ENCODE measurements around the gene NPR1. TPM values are rescaled to one million over a fixed set of nuclear protein-coding genes. Genes with fewer than 3 reads are reported as not detected.
"Not testable (repeated sequence)": the region's sequence is repeated elsewhere in the genome, so short reads cannot be mapped to it uniquely, and the experiment has no call there.

Gene NPR1
- total RNA-seq, 1 experiment from 2014 or later: 0.16 TPM

GRCh38 chr1:153649863-153650235 is 28.6 kb upstream of the NPR1 start:
- peak; percentile 64 for DNase-seq (ENCODE audit: low spot score)

DNA sequence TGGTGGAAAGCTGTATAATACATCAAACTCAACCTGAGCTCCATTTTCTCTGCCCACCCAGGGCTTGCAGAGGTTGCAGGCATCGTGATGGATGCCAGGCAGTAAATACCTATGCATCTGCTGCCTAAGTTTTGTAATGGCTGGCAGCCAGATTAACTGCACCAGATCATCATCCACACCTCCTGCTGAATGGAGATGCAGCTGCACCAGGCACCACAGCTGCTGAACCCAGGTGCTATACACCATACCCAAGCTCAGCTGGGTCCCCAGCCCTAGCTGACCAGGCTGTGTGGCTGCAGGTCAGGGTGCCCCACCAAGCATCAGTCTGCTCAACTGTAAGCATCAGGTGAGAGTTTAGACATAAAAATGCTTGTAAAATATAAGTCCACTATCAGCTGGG is 26.7 kb upstream of the NPR1 start:
- DNase-seq (ENCODE audit: low spot score): no peak

DNA sequence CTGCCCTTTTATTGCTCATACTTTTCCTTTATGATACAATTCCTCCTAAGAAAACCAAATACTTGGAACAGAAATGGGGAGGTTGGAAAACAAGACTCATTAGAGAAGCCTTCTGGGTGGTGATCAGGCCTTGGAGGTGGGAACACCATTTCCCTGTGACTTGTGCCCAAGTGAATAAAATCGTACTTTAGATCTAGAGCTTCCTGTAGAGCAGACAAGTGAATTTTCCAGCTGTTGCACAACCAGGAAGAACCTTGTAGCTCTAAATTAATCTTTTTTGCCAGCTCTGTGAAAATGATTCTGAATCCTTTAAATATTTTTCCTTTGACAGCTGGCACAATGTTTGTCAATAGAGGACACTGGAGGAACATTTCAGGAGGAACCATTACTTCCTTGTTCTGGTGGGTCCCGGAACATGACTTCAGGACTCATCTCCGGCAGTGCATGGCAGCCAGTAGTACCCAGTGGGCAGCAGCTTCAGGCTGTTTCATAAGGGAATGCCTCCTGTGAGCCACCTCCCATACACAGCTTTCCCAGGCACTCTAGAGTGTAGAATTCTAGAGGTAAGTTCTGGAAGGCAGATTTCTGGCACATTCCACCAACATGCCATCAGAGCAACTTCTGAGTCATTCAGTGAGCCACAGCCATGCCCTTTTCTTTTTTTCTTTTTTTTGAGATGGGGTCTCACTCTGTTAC is 25.5 kb upstream of the NPR1 start:
- peak; percentile 46 for DNase-seq (ENCODE audit: low spot score)

DNA sequence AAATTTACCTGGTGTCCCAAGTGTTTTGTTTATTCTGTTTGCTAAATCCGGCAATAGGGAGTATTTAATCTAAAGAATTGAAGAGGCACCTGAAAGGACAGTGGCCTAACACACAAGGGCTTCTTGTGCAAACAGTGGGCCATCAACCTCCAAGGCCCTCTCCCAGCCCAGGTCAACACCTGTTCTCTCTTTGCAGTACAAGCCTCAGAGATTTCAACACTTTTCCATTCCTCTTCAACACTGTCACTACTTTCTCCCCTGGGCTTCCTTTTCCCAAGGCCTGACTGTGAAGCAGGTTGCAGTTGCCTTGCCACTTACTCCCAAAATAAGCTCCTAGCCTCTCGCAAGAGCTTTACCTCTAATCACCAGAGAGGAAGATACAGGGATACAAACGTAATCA is 23.2 kb upstream of the NPR1 start:
- DNase-seq (ENCODE audit: low spot score): no peak

DNA sequence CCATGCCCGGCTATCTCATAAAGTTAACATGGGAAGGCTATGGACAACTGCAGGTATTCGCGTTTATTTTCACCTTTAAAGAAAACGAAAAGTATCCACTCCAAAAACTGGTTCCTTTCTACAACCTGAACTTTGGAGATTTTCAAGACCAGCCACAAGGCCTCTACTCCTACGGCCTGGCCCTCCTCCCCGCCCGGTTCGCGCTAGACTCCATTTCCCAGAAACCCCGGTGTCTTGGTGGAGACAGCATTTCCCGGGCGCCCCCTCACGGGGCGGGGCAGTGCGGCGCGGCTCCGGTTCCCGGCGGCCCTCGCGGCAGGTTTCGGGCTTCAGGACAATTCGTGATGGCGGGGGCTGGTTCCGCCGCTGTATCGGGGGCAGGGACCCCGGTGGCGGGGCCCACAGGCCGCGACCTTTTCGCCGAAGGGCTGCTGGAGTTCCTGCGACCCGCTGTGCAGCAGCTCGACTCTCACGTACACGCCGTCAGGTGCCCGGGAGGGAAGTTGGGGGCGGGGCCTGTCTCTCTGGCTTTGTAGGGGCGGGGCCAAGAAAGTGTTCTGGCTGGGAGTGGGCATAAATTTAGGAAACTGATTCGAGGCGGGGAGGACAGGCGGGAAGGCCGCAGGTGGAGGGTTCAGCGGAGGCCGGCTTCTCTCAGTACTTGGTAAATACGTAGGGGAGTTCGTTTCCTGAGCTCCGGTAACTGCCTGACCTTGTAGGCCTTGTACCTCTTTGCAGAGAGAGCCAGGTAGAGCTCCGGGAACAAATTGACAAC is 19.9 kb upstream of the NPR1 start, which contains the start of gene SNAPIN:
Gene SNAPIN (plus strand): TSS at position 304 of the 775 bp plus-strand sequence. CDS start 41 bp downstream, at position 345.
- DNase-seq (ENCODE audit: low spot score): peak; percentile 86

DNA sequence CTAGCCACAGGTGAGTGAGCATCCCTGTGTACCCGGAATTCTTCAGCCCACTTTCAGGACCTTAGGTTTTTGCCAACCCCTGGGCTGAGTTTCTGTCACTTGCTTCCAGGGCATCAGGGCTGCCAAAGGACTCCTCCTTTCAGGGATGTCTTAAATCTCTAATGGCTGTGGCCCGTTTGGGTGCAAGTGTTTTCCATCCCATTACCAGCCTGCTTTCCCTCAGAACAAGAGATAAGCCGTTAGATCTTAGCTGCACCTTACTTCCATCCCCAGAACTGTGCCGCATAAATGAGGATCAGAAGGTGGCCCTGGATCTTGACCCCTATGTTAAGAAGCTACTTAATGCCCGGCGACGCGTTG is 19.3 kb upstream of the NPR1 start:
- DNase-seq (ENCODE audit: low spot score): no peak

- no peak for DNase-seq (ENCODE audit: low spot score)
Observed at GRCh38 chr1:153659656-153660055, 18.8 kb upstream of the NPR1 start.

DNA sequence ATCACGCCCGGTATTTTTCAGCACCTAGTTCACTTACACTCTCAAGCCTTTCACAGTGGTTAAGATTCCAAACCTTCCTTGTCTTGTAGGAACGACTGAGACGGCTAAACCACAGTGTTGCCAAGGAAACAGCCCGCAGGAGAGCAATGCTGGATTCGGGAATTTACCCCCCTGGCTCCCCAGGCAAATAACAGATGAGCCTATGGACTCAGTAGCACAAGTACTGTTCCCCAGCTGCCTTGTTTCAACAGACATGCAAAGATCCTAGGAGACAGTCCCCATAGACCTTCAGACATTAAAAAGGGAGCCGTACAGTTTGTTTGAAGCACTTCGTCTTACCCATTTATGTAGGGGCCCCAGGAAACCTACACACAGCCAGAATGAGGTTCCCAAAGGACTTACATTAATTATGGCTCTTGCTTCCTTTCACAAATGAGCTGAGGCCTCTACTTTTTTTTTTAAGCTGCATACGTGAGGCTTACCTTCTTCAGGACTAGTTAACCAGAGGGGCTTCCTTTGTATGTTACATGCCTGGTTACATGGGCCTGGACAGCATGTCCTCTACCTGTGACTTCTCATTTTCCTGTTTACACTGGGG is 17.3 kb upstream of the NPR1 start:
- DNase-seq (ENCODE audit: low spot score): no peak

- no peak for DNase-seq (ENCODE audit: low spot score)
Observed at GRCh38 chr1:153662269-153662668, 16.2 kb upstream of the NPR1 start.

DNA sequence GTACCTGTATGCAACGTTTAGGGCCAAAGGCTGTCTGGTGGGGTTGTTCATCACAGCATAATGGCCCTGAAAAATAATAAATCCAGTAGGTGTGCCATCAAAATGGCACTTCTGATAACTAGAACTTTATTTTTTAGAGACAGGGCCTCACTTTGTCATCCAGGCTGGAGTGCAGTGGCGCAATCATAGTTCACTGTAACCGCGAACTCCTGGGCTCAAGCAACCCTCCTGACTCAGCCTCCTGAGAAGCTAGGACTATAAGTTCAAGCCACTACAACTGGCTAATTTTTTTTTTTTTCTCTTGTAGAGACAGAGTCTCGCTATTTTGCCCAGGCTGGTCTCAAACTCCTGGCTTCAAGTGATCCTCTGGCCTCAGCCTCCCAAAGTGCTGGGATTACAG is 15.3 kb upstream of the NPR1 start:
- no peak for DNase-seq (ENCODE audit: low spot score)

- DNase-seq (ENCODE audit: low spot score): no peak
Observed at GRCh38 chr1:153667439-153667838, 11.0 kb upstream of the NPR1 start.

DNA sequence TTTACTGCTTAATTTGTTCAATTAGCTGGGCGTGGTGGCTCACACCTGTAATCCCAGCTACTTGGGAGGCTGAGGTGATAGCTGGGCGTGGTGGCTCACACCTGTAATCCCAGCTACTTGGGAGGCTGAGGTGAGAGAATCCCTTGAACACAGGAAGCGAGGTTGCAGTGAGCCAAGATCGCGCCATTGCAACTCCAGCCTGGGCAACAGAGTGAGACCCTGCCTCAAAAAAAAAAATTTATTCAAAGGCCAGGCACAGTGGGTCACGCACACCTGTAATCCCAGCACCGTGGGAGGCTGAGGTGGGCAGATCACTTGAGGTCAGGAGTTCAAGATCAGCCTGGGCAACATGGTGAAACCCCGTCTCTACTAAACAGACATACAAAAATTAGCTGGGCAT is 9.8 kb upstream of the NPR1 start:
- DNase-seq (ENCODE audit: low spot score): not testable (repeated sequence)

DNA sequence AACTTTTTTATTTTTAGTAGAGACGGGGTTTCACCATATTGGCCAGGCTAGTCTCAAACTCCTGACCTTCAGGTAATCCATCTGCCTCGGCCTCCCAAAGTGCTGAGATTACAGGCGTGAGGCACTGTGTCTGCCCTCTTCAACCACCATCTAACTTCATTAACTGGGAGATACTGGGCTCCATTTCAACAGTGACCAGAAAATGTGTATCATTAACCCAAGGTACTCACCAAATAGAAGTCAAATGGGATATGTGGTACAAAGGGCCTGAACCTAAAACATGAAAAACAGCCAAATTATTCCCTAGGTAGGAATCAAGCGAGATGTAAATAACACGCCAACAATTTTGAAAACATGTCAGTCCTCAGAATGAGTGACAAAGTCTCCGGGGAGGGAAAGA is 8.9 kb upstream of the NPR1 start:
- no peak for DNase-seq (ENCODE audit: low spot score)

DNA sequence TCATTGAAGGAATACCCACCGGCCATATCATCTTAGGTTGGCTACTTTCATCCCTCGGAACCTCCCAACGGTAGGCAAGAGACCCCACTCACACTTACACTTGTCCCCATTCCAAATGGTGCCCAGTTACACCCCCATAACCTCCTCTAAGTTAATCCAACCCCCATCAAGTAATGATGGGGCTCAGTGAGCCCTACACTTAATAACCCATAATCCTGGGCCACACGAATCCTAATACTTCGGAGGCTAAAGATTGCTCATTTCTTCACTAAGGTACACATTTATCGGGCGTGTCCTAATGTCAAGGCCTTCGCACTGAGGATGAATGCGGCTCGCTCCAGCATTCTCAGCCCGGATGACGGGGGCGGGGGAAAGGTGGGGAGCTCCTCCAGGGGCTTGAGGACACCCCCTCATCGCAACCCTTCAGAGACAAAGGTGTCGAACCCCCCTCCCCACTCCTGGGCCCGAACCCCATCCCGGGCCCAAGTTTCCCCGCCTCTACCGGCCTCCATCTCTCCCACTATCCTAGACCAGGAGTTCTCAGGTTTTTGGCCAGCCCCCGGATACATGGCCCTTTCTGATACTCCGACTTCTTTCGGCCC is 8.1 kb upstream of the NPR1 start:
- no peak for DNase-seq (ENCODE audit: low spot score)

- peak; percentile 100 for DNase-seq (ENCODE audit: low spot score)
Observed at GRCh38 chr1:153670859-153671627, 7.4 kb upstream of the NPR1 start, which contains the start of gene ILF2. Gene ILF2 (minus strand): TSS chr1:153670993. CDS start chr1:153670922, 71 bp downstream.

GRCh38 chr1:153671628-153672353 is 6.7 kb upstream of the NPR1 start:
- DNase-seq (ENCODE audit: low spot score): peak; percentile 83

GRCh38 chr1:153673511-153673910 is 5.0 kb upstream of the NPR1 start:
- DNase-seq (ENCODE audit: low spot score): no peak

DNA sequence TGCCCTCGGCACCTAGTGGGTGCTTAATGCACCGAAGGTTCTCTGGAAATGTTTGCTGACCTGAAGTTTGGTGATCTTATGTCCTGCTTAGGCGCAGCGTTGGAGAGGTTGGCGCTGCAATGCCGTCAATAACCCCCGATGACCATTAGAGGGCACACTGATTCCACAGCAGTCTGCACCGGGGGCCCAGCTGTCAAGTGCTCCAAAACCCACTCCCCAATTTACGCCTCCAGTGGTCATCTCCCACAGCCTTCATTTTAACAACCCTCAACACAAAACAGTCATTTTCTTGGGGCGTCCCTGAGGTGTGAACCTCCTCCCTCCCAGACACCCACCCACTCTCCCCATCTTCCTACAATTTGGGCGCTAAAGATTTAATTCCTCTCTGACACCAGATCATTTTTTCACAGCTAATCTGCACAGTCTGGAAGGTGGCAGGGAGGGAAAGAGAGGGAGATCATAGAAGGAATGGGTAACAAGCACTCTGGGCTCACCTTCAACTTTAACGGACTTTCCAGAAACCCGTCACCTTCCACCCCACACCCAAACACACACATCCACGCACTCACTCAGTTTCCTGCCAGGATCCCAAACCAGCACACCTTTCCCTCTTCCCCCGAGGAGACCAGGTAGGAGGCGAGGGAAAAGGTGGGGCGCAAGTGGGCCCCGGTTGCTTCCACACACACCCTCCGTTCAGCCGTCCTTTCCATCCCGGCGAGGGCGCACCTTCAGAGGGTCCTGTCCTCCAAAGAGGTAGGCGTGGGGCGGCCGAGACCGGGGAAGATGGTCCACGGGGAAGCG is 570 bp upstream of the NPR1 start:
- peak; percentile 53 for DNase-seq (ENCODE audit: low spot score)

- DNase-seq (ENCODE audit: low spot score): no peak
Observed at GRCh38 chr1:153679337-153680119, 1.0 kb downstream of the NPR1 start.

GRCh38 chr1:153680120-153680403 is 1.6 kb downstream of the NPR1 start:
- no peak for DNase-seq (ENCODE audit: low spot score)
